Lower leg skin (tissue), 4 donors: ENCODE results near the gene YAP1. TPM values are rescaled to one million over a fixed set of nuclear protein-coding genes. Genes with fewer than 3 reads are reported as not detected.

Source experiments
- DNase-seq, 2 donors: peaks; one replicate each; pipeline ENCODE4 v3.0.0-alpha.2; 2019; ENCODE audit warnings: low spot score in 2 of 2
- H3K4me3 ChIP-seq: fragments of 200-600 bp; sonication (generic); 2 replicates; pipeline ENCODE4 v1.5.1; 2017; ENCODE audit warnings: mild to moderate bottlenecking, low read depth; ENCODE audit not compliant: poor library complexity, severe bottlenecking
- POLR2A ChIP-seq, 2 donors: fragments of 450-650 bp; IDR thresholded peaks; one replicate each; pipeline ENCODE4 v1.6.1; 2016 to 2017; ENCODE audit warnings: antibody characterized with exemption in 2 of 2, mild to moderate bottlenecking in 1 of 2, moderate library complexity in 1 of 2
- WGBS, 2 donors: methylation state at CpG; one replicate each; pipeline ENCODE4 v1.1.5; 2018; 5-methylcytosine and 5-hydroxymethylcytosine counted together
- intact Hi-C: fragments of 100-400 bp; cut with DNase I; formaldehyde crosslinking; loops from one replicate; pipeline ENCODE4 v1.15.0; 2023; ENCODE audit warnings: low total_unique reads
- total RNA-seq, 4 donors: library from RNA; depleted of rRNA; stranded (reverse); fragments of >200 nt; gene quantifications; one replicate each; pipeline ENCODE4 v1.1.0, GENCODE V29; 2016
- TF ChIP-seq, protein P1 (sequence below), 3 donors: fragments of 450-650 bp; IDR thresholded peaks; one replicate each; pipeline ENCODE4 v1.5.1; 2016; ENCODE audit warnings: antibody characterized with exemption in 3 of 3, mild to moderate bottlenecking in 3 of 3, moderate library complexity in 2 of 3

YAP1 gene
- total RNA-seq, 4 donors from 2014 or later = 164 to 241 (median 211) TPM

DNA sequence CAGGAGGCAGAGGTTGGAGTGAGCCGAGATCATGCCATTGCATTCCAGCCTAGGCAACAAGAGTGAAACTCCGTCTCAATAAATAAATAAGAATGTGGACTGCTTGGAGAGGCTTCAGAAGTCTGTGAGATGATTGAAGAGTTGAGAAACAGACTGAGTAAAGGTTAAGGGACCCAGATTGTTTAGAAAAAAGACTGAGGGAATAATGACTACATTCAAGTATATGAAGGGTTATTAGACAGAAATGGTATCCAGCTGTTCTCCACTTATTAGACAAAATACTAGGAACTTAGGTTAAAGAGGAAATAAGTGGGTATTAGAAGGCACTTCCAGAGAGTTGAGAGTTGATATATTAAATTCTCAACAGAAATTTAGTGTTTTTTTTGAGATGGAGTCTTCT lies 10.5 kb upstream of the YAP1 start:
- H3K4me3 ChIP-seq = no peak overlapping the region
- intact Hi-C loops = no loop called here
- 95 to 100% methylated on average over 2 of the region's 2 CpGs for WGBS, 2 donors
- DNase-seq = no peak
- TF ChIP-seq, protein P1, sequence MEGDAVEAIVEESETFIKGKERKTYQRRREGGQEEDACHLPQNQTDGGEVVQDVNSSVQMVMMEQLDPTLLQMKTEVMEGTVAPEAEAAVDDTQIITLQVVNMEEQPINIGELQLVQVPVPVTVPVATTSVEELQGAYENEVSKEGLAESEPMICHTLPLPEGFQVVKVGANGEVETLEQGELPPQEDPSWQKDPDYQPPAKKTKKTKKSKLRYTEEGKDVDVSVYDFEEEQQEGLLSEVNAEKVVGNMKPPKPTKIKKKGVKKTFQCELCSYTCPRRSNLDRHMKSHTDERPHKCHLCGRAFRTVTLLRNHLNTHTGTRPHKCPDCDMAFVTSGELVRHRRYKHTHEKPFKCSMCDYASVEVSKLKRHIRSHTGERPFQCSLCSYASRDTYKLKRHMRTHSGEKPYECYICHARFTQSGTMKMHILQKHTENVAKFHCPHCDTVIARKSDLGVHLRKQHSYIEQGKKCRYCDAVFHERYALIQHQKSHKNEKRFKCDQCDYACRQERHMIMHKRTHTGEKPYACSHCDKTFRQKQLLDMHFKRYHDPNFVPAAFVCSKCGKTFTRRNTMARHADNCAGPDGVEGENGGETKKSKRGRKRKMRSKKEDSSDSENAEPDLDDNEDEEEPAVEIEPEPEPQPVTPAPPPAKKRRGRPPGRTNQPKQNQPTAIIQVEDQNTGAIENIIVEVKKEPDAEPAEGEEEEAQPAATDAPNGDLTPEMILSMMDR (IDR thresholded peaks at IDR 0.05) = no peak
- TF ChIP-seq POLR2A (IDR thresholded peaks at IDR 0.05) = no peak

DNA sequence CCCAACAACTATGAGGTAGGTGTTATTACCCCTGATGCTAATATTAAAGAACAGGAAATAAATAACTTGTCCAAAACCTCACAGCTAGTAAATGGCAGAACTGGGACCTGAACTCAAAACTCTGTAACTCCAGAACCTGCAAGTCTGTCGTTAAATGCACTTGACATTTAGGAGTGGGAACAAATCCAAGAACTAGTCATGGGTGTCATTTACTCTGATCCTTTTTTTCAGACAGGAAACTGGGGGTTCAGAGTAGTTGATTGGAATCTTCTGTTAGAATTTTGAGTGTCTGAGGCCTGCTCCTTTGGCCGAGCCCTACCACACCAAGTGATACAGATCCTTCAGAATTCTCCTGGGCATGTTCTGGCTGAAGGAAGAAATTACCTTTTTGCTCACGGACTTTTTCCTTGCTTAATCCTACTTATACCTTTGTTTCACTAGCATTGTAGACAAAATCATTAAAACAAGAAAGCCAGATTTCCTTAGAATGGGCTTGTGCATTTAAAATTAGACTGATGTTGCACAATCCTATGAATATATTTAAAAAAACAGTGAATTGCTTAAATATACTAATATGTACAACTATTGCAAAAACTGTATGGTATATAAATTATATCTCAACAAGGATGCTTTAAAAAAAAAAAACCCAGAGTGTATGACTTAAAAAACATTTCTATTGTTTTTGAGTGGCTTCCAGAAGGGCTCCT lies 1.4 kb upstream of the YAP1 start:
- no peak overlapping the region for H3K4me3 ChIP-seq
- intact Hi-C loops = no loop called here
- DNase-seq = no peak
- WGBS, 2 donors = 55 to 60% methylated on average over 3 of the region's 3 CpGs
- TF ChIP-seq POLR2A (IDR thresholded peaks at IDR 0.05) = no peak

DNA sequence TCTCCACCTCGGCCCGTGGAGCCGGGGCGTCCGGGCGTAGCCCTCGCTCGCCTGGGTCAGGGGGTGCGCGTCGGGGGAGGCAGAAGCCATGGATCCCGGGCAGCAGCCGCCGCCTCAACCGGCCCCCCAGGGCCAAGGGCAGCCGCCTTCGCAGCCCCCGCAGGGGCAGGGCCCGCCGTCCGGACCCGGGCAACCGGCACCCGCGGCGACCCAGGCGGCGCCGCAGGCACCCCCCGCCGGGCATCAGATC lies 439 bp downstream of the YAP1 start:
- intact Hi-C loops = no loop called here
- H3K4me3 ChIP-seq = peak overlapping the region; percentile 59
- WGBS, 2 donors = 0% methylated on average over 1 to 3 of the region's 31 CpGs
- TF ChIP-seq POLR2A (IDR thresholded peaks at IDR 0.05) = no peak
- TF ChIP-seq, protein P1 (IDR thresholded peaks at IDR 0.05) = no peak
- DNase-seq = no peak

DNA sequence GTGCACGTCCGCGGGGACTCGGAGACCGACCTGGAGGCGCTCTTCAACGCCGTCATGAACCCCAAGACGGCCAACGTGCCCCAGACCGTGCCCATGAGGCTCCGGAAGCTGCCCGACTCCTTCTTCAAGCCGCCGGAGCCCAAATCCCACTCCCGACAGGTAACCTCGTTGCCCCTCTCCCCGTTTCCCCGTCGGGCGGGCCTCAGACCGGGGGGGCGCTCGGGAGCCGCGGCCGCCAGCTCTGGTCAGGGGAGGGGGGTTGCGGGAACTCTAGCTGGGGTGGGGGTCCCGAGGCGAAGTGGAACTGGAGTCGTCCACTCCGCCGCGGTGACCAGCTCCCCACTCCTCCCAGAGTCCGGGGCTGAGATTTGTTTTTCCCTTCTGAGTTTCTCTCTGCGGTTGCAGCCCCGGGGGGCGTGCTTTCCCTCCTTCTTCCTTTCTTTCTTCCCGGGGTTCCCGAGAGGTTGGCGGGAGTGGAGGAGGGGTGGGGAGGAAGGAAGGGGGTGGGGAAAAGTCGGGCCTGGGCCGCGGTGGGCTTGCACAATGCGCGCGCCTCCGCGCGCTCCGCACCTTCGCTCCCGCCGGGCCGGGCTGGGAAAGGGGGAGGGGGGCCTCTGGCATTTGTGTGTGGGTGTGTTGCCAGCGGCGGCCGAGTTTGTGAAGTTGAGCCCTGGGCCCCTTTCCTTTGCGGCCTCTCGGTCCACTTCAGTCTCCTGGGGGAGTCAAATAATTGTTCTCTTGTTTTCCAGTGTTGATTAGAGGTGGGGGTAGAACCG lies 952 bp downstream of the YAP1 start:
- 0 to 1% methylated on average over 31 to 39 of the region's 61 CpGs for whole genome bisulfite sequencing, 2 donors

DNA sequence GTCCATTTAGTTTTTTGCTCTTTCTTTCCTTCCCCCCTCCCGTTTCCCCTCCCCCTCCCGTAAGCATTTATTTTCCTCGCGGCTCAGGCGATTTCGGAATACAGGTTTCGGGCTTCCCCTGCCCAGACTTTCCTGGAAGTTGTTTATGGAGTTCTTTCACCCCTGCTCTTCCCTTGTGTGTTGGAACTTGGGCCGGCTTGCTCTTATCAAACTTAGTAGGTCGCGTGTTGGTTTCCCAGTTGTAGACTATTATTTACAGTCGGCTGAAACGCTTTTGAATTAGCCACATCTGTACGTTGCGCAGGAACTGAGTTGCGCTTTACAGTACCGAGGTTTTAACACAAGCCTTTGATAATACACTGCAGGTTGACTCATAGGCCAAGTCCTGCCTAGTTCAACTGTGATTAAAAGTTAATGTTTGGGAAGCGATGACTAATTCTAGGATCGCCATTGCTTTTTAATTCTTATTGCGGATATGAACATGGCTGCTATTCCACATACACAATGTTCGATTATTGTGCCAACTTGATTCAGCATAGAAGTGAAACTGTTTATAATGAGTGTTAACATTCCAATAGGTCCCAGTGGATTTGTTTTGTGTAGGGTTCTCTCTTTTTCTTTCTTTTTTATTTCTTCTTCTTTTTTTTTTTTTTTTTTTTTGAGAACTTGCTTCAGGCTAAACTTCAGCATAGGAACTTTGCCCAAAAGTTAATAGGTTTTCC lies 1.7 kb downstream of the YAP1 start:
- DNase-seq = peak in 1 of 2 donors; percentile 53
- TF ChIP-seq POLR2A (IDR thresholded peaks at IDR 0.05) = no peak
- TF ChIP-seq, protein P1 (IDR thresholded peaks at IDR 0.05) = no peak
- H3K4me3 ChIP-seq = peak overlapping the region; percentile 59
- intact Hi-C loops = no loop called here
- WGBS, 2 donors = 1% methylated on average over 20 of the region's 20 CpGs

More for the DNA sequence above, 952 bp downstream of the YAP1 start:
- TF ChIP-seq POLR2A (IDR thresholded peaks at IDR 0.05) = no peak
- TF ChIP-seq, protein P1 (IDR thresholded peaks at IDR 0.05) = no peak
- H3K4me3 ChIP-seq = peak overlapping the region; percentile 59
- peak; percentile 63 to 95 for DNase-seq
- intact Hi-C loops = no loop called here

DNA sequence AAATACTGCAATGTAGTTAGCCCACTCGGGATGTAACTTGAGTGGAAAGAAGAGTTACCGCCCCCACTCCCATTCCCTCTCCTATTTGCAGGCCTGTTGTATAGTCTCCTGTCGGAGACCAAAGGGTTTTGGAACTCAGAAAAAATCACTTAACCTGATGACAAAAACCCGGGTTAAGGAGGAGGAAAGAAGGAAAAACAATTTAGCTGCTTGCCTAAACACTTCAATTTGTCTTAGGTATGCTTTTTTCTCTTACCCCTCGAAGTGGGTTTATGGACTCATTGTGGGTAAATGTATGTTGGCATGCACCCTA lies 2.2 kb downstream of the YAP1 start:
- WGBS, 2 donors = 9 to 10% methylated on average over 5 of the region's 5 CpGs
- H3K4me3 ChIP-seq = no peak overlapping the region
- TF ChIP-seq POLR2A (IDR thresholded peaks at IDR 0.05) = no peak
- TF ChIP-seq, protein P1 (IDR thresholded peaks at IDR 0.05) = no peak
- intact Hi-C loops = no loop called here
- no peak for DNase-seq
